CD4-positive, alpha-beta T cell treated with Interferon alpha-2 for 1 hour (primary cell): ENCODE data around the gene INMT.

ENCODE experiments used
- DNase-seq, 2 donors: peaks; one replicate each; pipeline ENCODE4 v3.0.0-alpha.2; 2020 to 2022

INMT gene

DNA sequence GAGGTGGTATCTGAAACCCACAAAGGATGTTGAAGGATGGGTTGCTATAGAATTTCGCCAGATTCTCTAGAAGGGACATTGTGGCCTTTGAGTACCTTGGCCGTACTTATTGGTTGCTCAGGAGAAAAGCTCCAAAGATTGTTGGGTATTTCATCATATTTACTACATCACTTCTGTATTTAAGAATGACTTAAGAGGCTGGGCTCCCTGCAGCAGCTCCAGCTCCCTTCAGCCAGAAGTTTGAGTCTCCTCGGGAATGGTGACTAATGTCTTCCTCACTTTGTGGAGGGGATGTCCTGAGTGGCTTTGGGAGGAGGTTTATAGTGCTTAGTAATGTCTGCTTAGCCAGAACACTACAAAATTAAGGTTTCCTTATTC, 37.4 kb downstream of the INMT start:
- no peak for DNase-seq

DNA sequence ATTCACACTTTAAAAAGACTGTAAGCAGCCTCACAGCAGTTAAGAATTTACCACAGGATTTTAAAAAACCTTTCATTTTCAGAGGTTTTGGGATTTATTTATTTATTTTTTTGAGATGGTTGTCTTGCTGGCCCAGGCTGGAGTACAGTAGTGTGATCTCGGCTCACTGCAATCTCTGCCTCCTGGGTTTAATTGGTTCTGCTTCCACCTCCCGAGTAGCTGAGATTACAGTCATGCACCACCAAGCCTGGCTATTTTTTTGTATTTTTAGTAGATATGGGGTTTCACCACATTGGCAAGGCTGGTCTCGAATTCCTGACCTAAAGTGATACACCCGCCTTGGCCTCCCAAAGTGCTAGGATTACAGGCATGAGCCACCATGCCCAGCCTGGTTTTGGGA, 38.4 kb downstream of the INMT start:
- DNase-seq = no peak

DNA sequence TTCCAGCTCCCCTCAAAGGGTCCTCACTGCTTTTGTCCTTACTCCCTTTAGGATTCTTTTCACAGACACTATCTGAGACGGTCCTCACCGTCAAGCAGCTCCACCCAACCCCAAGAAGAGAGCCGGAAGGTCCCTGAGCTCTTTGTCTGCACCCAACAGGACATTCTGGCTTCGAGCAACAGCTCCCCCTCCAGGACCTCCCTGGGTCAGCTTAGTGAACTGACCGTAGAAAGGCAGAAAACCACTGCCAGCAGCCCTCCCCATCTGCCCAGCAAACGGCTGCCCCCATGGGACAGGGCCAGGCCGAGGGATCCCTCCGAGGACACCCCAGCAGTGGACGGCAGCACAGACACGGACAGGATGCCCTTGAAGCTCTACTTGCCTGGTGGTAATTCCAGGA, 39.2 kb downstream of the INMT start:
- no peak for DNase-seq

DNA sequence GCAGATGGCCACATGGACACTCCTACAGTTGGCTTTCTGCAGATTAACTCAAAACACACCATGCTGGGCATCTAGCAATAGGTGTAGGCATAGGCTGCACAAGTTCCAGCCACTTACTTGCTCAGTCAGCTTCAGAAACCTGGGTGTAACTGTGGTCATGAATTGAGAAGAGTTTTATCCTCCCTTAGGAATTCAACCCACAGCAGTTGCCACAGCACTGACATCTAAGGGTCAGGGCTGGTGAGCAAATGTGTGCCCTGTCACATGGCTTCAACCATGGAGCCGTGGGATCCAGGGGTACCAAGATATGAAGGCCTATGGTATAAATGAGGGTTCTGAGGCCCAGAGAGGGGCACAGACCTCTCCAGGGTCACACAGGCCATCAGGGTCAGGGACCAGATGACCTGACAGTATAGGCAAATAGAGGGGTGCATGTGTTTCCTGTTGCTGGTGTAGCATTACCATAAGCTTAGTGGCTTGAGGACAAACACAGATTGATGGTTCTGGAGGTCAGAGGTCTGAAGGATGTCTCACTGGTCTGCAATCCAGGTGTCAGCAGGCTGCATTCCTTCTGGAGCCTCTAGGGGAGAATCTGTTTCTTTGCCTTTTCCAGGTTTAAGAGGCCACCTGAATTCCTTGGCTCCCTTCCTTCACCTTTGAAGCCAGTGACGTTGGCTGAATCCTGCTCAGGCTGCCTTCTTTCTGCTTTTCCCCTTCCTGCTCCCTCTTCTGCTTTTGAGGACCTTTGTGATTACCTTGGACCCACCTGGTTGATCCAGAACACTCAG, 43.4 kb downstream of the INMT start:
- DNase-seq = no peak

DNA sequence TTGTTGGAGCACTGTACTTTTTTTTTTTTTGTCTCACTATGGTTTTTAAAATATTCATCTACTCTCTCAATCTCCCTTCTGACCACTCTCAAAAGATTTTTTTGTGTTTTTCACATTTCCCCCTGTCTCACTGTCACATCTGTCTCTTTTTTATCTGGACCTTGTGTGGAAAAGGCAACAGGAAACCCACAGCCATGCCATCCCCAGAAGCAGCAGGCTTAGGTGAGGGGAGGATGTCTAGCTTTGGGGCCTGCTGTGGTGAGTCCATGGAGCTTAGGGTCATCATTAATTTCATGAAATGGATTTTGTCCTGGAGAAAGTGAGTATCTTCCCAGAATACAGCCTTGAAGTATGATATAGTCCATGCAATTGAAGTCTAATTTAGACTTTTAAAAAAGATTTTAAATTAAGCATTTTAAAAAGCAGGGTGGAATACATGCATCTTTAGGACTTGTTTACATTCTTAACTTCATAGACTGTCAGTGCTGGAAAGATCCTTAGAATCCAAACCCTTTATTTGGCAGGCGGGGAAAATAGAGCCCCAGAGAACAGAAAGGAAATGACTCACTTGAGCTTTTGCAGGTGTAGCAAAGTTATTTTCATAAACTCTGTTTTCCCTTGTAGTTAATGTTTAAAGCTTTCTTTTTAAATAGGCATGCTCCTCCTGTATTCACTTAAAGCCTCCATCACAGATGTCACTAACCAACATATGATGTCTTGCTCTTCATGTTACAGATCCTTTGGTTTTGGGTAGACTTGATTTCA, 44.4 kb downstream of the INMT start:
- no peak for DNase-seq

DNA sequence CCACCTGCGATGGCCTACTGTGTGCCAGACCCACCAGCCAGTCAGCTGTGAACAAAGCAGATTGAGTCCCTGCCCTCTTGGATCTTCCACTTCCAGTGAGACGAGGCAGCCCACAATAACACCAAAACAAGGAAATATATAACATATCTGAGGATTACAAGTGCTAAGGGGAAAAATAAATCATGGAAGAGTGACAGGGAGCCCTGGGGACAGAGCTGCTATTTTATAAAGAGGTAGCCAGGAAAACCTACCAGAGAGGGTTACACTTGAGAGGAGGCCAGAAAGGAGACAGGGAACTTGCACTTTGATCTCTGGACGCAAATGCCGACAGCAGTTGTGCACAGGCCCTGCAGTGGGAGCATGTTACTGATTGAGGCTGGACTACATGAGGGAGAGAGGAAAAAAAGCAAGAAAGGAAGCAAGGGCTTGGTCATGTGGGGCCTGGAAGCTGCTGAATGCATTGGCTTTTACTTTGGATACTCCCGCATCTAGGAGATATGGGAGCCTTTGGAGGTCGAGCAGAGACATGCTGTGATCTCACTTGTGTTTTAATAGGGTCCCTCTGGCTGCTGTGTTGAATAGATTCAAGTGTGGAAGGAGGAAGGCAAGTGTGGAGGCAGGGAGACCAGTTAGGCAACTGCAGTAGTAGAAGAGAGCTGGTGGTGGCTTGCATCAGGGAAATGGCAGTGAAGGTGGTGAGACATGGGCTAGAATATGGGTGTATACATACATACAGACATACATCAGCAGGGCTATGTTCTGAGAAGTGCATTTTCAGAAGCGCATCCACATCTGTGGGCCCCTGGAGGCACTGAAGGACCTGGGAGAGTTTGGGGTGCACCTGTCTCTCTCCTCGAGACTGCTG, 45.5 kb downstream of the INMT start:
- no peak for DNase-seq

DNA sequence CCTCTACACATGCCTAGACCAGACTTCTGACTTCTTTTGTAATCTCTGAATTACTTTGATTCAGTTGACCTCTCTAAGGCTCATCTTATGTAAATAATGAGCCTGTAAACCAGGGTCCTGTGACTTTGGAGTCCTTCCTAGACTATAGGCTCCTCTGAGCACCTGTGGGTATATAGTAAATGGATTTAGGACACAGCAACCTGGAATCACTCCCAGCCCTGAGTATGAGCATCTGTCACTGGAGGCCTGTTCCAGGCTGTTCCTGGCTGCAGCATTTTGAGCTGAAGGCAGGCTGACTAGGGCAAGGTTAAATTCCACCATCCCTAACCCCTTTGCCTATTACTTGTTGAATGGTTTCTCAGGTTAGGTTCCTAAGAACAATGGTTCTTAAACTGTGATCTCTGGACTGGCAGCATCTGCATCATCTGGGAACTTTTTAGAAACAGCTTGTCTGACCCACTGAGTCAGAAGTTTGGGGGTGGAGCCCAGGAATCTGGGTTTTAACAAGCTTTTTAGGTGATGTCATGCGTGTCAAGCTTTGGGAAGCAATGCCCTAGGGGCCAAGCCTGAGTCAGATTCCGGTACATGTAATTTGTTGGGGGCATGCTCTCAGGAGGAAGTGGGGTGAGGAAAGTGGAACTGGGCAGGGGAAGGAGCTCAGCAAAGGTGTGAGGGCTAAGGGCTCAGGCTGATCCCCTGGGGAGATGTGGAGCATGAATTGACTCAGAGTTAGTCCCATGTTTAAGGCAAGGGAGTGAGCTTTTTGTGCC, 47.5 kb downstream of the INMT start:
- DNase-seq = no peak

DNA sequence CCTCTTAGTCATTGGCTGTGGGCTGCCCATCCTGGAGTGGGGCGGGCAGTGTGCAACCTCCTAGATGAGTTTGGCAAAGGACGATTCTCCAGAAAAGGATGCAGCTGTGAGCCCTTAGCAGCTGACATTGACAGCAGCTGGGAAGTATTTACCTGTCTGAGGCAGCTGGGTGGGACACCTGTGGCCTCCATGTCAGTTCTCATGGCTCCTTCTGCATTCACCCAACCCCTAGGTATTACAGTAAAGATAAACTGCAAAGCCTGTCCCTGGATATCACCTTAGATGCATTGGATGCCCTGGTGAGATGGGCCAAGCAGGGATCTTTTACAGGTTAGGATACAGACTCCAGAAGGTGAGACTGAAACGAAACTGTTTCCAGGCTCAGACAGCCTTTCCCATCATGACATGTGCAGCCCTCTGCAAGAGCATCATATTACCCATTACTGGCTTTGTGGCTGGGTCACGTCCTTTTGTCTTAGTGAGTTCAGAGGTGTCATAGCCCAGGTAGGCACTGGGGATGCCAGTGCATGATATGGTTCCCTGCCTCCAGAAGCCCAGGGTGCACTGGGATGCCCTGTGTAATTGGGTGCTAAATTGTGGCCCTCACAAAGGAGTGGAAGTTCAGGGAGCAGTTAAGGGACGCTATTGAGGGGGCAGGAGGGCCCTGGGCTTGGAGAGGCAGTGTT, 48.2 kb downstream of the INMT start:
- DNase-seq = no peak

DNA sequence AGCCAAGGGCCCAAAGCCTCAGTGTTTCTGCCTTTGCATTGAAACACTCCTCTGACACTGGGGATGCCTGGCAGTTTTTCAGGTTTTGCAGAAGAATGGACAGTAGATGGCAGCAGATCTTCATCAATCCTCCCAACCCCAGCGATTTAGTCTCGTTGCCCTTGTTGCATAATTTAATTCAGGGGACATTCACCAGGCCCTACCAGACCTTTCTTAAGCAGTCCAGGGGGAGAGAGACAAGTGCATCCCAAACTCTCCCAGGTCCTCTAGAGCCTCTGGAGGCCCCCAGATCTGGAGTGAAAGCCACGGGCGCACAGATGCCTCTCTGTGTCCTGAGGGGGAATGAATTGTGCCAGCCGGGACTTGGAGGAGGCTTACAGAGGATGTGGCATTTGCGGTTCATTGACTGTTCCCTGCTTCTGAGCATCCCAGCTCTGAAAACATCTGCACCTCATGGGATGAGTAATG, 48.9 kb downstream of the INMT start:
- DNase-seq = peak in 1 of 2 donors; percentile 45

DNA sequence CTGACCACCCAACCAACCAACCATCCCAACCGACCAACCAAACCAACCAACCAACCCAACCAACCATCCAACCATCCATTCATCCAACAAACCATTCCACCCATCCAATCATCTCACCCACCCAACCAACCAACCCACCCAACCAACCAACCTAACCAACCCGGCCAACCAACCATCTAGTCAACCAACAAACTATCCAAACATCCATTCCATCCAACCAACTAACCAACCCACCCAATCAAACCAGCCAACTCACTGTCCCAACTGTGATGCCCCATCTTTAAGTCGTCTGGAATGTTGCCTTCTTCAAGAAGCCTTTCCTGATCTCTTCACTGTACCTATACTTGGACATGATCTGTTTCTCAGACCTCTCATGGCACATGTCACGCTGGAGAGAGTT, 50.9 kb downstream of the INMT start:
- DNase-seq = no peak

DNA sequence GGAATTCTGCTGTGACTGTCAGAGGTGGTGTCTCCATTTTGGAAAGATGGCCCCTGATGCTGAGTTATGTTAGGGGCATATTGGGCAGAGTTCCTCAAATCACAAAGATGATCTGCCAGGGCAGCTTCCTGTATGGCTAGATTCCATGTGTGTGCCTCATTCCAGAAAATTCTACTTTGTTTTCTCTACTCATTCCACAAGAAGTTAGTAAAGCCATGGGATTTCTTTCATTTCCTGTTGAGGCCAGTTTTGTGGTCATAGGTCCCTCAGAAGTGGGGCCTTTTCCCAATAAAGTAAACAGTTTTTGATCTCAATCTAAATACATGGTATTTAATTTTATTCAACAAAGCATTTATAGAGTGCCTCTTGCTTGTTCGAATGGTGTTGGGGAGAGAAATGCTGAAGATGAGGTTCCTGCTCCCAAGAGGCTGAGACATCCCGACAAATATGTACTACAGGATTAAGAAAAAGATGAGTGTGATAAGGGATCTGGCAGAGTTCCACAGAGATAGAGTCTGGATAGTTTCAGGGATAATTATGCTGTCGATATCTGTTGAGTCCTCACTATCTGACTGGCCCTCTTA, 52.2 kb downstream of the INMT start:
- DNase-seq = no peak

DNA sequence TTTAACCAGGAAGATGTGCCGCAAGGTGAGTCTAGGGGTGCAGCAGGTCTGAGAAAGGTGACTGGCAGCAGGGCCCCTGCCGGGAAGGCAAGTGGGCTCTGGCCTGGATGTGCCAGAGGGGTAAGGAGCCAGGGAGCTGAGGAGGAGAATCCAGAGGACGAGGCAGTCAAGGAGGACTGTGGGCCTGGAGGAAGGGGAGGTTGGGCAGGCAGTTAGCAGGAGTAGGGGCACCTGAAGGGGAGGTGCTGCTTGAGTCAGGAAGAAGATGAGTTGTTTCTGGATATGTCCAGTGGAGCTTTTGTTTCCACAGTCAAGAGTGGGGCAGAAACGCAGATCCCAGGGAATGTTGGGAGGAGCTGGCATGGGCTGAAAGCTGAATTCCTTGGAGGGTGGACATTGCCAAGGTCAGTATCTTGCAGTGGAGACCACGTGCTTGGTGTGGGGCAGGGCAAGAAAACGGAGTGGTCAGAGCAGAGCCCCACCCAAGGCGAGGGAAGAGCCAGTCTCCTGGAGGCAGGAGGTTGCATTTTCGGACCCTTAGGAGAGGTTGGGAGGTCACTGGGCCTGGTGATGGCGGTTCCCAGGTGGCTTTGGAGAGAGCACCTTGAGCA, 53.3 kb downstream of the INMT start:
- no peak for DNase-seq

DNA sequence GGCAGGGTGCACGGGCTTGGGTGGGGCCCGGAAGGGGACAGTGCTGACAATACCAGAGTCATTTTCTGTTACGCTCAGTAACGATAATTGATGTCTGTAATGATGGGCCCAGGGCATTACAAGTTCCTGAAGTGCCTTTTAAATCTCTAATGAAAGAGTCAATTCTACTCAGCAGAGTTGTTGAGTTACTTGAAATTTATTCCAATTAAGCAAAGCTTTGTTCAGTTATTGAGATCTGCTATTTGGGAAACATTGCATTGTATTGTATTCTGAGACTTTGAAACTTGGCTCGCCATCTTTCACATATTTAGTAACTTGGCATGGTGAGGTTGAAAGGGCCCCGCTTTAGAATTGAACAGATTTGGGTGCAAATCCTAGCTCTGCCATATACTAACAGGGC, 54.0 kb downstream of the INMT start:
- no peak for DNase-seq
